K562 (cell line): ENCODE results near the gene FAR1. TPM values are rescaled to one million over a fixed set of nuclear protein-coding genes. Genes with fewer than 3 reads are reported as not detected.

Source experiments
- BMI1 ChIP-seq: fragments of 150-350 bp; IDR thresholded peaks from 2 replicates; pipeline ENCODE4 v1.6.1; 2014; ENCODE audit warnings: low read length
- CC2D1A ChIP-seq: fragments of 450-650 bp; IDR thresholded peaks from 2 replicates; pipeline ENCODE4 v1.6.1; 2017; ENCODE audit warnings: mild to moderate bottlenecking
- CCNT2 ChIP-seq: IDR thresholded peaks from 2 replicates; pipeline ENCODE4 v1.6.1; 2011; ENCODE audit warnings: borderline replicate concordance, low read depth, mild to moderate bottlenecking, moderate library complexity, mixed read lengths, low read length; ENCODE audit not compliant: insufficient read length; ENCODE audit errors: extremely low read depth
- CHD2 ChIP-seq: IDR thresholded peaks from 2 replicates; pipeline ENCODE4 v1.6.1; 2011; ENCODE audit warnings: low read depth, low read length
- CTCFL ChIP-seq: IDR thresholded peaks from 2 replicates; pipeline ENCODE4 v1.6.1; 2011; ENCODE audit warnings: borderline replicate concordance, low read depth, mild to moderate bottlenecking, moderate library complexity, low read length; ENCODE audit not compliant: insufficient read depth, poor library complexity, severe bottlenecking
- ETS2 ChIP-seq: IDR thresholded peaks from 2 replicates; pipeline ENCODE4 v1.6.1; 2016; ENCODE audit warnings: borderline replicate concordance, missing genetic modification characterization, mild to moderate bottlenecking, moderate library complexity, missing compliant biosample characterization; ENCODE audit not compliant: poor library complexity, severe bottlenecking
- FOSL1 ChIP-seq: fragments of 200-800 bp; sonication (Bioruptor generic); conservative IDR thresholded peaks from 2 replicates; pipeline ENCODE4 v1.6.1; 2016; ENCODE audit warnings: missing genetic modification characterization, missing compliant biosample characterization
- FOXP1 ChIP-seq: sonication (generic); formaldehyde crosslinking; IDR thresholded peaks from 2 replicates; pipeline ENCODE4 v1.8.0; 2022; ENCODE audit warnings: mild to moderate bottlenecking, missing genetic modification reagents
- GABPA ChIP-seq: fragments of 200-800 bp; sonication (Bioruptor generic); conservative IDR thresholded peaks from 2 replicates; pipeline ENCODE4 v1.6.1; 2016; ENCODE audit warnings: low read depth, missing genetic modification characterization, missing compliant biosample characterization
- GABPB1 ChIP-seq: sonication (generic); formaldehyde crosslinking; IDR thresholded peaks from 2 replicates; pipeline ENCODE4 v1.8.0; 2022; ENCODE audit warnings: mild to moderate bottlenecking, missing genetic modification reagents
- MBD2 ChIP-seq: sonication (generic); IDR thresholded peaks from 2 replicates; pipeline ENCODE4 v1.6.1; 2016; ENCODE audit warnings: low read depth, borderline replicate concordance
- MLLT1 ChIP-seq, 2 experiments: fragments of 450-650 bp; IDR thresholded peaks; 2 replicates each; pipeline ENCODE4 v1.6.1; 2016
- NFE2 ChIP-seq: IDR thresholded peaks from 2 replicates; pipeline ENCODE4 v1.6.1; 2014; ENCODE audit warnings: antibody characterized with exemption, low read depth
- NFIC ChIP-seq: fragments of 450-650 bp; IDR thresholded peaks from 2 replicates; pipeline ENCODE4 v1.6.1; 2017; ENCODE audit warnings: mild to moderate bottlenecking, inconsistent platforms
- RB1 ChIP-seq: fragments of 450-650 bp; IDR thresholded peaks from 2 replicates; pipeline ENCODE4 v1.6.1; 2017; ENCODE audit warnings: low read depth, mild to moderate bottlenecking
- RBM25 ChIP-seq: fragments of 200-400 bp; formaldehyde crosslinking; IDR thresholded peaks from 2 replicates; pipeline ENCODE4 v1.6.1; 2018; ENCODE audit warnings: low read length, low read depth, moderate library complexity; ENCODE audit not compliant: severe bottlenecking
- RUNX1 ChIP-seq: sonication (generic); IDR thresholded peaks from 2 replicates; pipeline ENCODE4 v1.6.1; 2016; ENCODE audit warnings: antibody characterized with exemption, low read depth
- SIN3B ChIP-seq: fragments of 450-650 bp; IDR thresholded peaks from 2 replicates; pipeline ENCODE4 v1.6.1; 2017; ENCODE audit warnings: low read depth, mild to moderate bottlenecking, moderate library complexity
- SMARCB1 ChIP-seq: IDR thresholded peaks from 2 replicates; pipeline ENCODE4 v1.6.1; 2011; ENCODE audit warnings: improper control_type of control experiment, low read depth; ENCODE audit not compliant: insufficient read length
- SRSF7 ChIP-seq: fragments of 200-400 bp; formaldehyde crosslinking; optimal IDR thresholded peaks from 2 replicates; pipeline ENCODE3; 2017; ENCODE audit warnings: mild to moderate bottlenecking, low read depth, low read length
- TARDBP ChIP-seq: fragments of 450-650 bp; IDR thresholded peaks from 2 replicates; pipeline ENCODE4 v1.6.1; 2016
- TFAM ChIP-seq: fragments of 250-450 bp; sonication (Bioruptor Pico); conservative IDR thresholded peaks from 2 replicates; pipeline ENCODE4 v1.5.0; 2021; ENCODE audit warnings: mild to moderate bottlenecking, moderate library complexity
- XRCC5 ChIP-seq: fragments of 200-400 bp; formaldehyde crosslinking; IDR thresholded peaks from 2 replicates; pipeline ENCODE4 v1.6.1; 2017; ENCODE audit warnings: low read depth, mild to moderate bottlenecking, low read length
- ZNF511 ChIP-seq: sonication (generic); formaldehyde crosslinking; IDR thresholded peaks from 2 replicates; pipeline ENCODE4 v1.8.0; 2022; ENCODE audit warnings: mild to moderate bottlenecking, missing genetic modification reagents
- ZNF584 ChIP-seq: fragments of 200-800 bp; sonication (Bioruptor generic); IDR thresholded peaks from 2 replicates; pipeline ENCODE4 v1.6.1; 2016; ENCODE audit warnings: low read depth, mild to moderate bottlenecking, missing genetic modification characterization, missing compliant biosample characterization
- polyA plus RNA-seq, 8 experiments: library from polyadenylated mRNA; depleted of rRNA in 4 of 8; stranded (reverse) in 5 of 8; unstranded in 3 of 8; fragments of >200 nt; fragmentation: Nextera tagmentation in 2 of 8; fragmentation: Illumina TruSeq in 1 of 8; extraction: Ambion mirVana in 2 of 8; extraction: Trizol in 1 of 8; gene quantifications; 2 replicates each; pipeline versions ENCODE4 v1.2.1 to v1.2.3, GENCODE V29; 2011 to 2014; ENCODE audit warnings: inconsistent platforms in 1 of 8, missing spikeins in 1 of 8
- total RNA-seq, 7 experiments: library from RNA; depleted of rRNA in 6 of 7; stranded (reverse); fragments of >200 nt in 6 of 7; fragmentation: Illumina TruSeq in 2 of 7; extraction: Trizol in 2 of 7; gene quantifications; 2 replicates each; pipeline versions ENCODE4 v1.2.1 to v1.2.3, GENCODE V29; 2011 to 2021; ENCODE audit warnings: low replicate concordance in 1 of 7

Gene FAR1
- total and polyA plus RNA-seq, 9 of the 15 experiments (the other 6 are each of a cell fraction or from before 2014, with no cell fraction given): 17.7 to 88.2 (median 52.6) TPM

GRCh38 chr11:13668102-13668956, at the start of gene FAR1 (continued):
- peak; percentile 22; the same call in 1 of the 2 replicates for TF ChIP-seq NFIC
- TF ChIP-seq GABPB1 (CRISPR knock-in tag): peak; percentile 33; the same call in 1 of the 2 replicates
- TF ChIP-seq RUNX1: no peak
- TF ChIP-seq CCNT2: peak; percentile 64
- TF ChIP-seq ZNF511 (CRISPR knock-in tag): 0 out of 2 replicates have a peak, but pooled peaks have one; percentile 22
- TF ChIP-seq FOSL1 (tag): peak; percentile 53
- peak; percentile 88 for TF ChIP-seq RB1
- no peak for TF ChIP-seq SRSF7
- TF ChIP-seq CC2D1A: peak; percentile 26; the same call in 1 of the 2 replicates
- 0 out of 2 replicates have a peak, but pooled peaks have one; percentile 8 for TF ChIP-seq NFE2
- TF ChIP-seq MBD2: peak; percentile 88
- TF ChIP-seq GABPA (tag): peak; percentile 35
- 0 out of 2 replicates have a peak, but pooled peaks have one; percentile 26 for TF ChIP-seq FOXP1 (CRISPR knock-in tag)
- peak; percentile 78 for TF ChIP-seq CHD2
- peak; percentile 54 for TF ChIP-seq CTCFL
- TF ChIP-seq ZNF584 (CRISPR knock-in tag): 0 out of 2 replicates have a peak, but pooled peaks have one; percentile 50
- TF ChIP-seq MLLT1 (IDR thresholded peaks at IDR 0.05): peak in 1 of 2 experiments; percentile 83; a peak in 1 of 4 replicates
- TF ChIP-seq BMI1: no peak
- TF ChIP-seq SMARCB1: no peak
- no peak for TF ChIP-seq ETS2 (tag)
- TF ChIP-seq RBM25: peak; percentile 99
- TF ChIP-seq TARDBP: peak; percentile 61; the same call in 1 of the 2 replicates
- no peak for TF ChIP-seq TFAM (CRISPR knock-in tag)
- TF ChIP-seq SIN3B: peak; percentile 37; the same call in 1 of the 2 replicates
- peak; percentile 3 for TF ChIP-seq XRCC5
